A549 (cell line): Measurements from ENCODE around the gene ARHGDIB.

Experiments used
- CTCF ChIP-seq: fragments of >200 bp; sonication (Bioruptor Twin); formaldehyde crosslinking; IDR thresholded peaks from 3 replicates; pipeline ENCODE4 v1.5.1; 2016
- EHMT2 ChIP-seq: fragments of 200-600 bp; sonication (generic); IDR thresholded peaks from 2 replicates; pipeline ENCODE4 v1.6.1; 2016; ENCODE audit warnings: antibody characterized with exemption, low read depth, mild to moderate bottlenecking, moderate library complexity
- EP300 ChIP-seq, 2 experiments: fragments of >200 bp; sonication (Bioruptor Twin); formaldehyde crosslinking; IDR thresholded peaks; 2 replicates in 1 of 2; 3 replicates in 1 of 2; pipeline ENCODE4 v1.6.1; 2016 to 2017
- FOSL2 ChIP-seq, 2 experiments: fragments of 450-650 bp in 1 of 2; fragments of >200 bp in 1 of 2; sonication (Bioruptor Twin) in 1 of 2; formaldehyde crosslinking; IDR thresholded peaks; 2 replicates each; pipeline versions ENCODE4 v1.5.0 to v1.6.1; 2016 to 2020; ENCODE audit warnings: mild to moderate bottlenecking in 1 of 2, moderate library complexity in 1 of 2
- JUN ChIP-seq, 2 experiments: fragments of >200 bp; sonication (Bioruptor Twin); formaldehyde crosslinking; IDR thresholded peaks; 2 replicates in 1 of 2; 3 replicates in 1 of 2; pipeline ENCODE4 v1.6.1; 2016 to 2017
- MAX ChIP-seq: IDR thresholded peaks from 2 replicates; pipeline ENCODE4 v1.6.1; 2012
- PHF8 ChIP-seq: fragments of 200-600 bp; sonication (generic); IDR thresholded peaks from 2 replicates; pipeline ENCODE4 v1.6.1; 2016; ENCODE audit warnings: low read depth, mild to moderate bottlenecking, antibody characterized with exemption, moderate library complexity, borderline replicate concordance
- RFX5 ChIP-seq: fragments of 450-650 bp; IDR thresholded peaks from 2 replicates; pipeline ENCODE4 v1.7.1; 2014; ENCODE audit warnings: antibody characterized with exemption, mild to moderate bottlenecking, moderate library complexity
- RNF2 ChIP-seq: fragments of 200-600 bp; sonication (generic); IDR thresholded peaks from 2 replicates; pipeline ENCODE4 v1.6.1; 2016; ENCODE audit warnings: low read depth, mild to moderate bottlenecking, antibody characterized with exemption, moderate library complexity, borderline replicate concordance
- SREBF2 ChIP-seq: fragments of 450-650 bp; IDR thresholded peaks from 2 replicates; pipeline ENCODE4 v1.6.1; 2014; ENCODE audit warnings: mild to moderate bottlenecking, moderate library complexity

- TF ChIP-seq EP300 (IDR thresholded peaks at IDR 0.05) (no peak), PHF8 (no peak), MAX (no peak), FOSL2 (IDR thresholded peaks at IDR 0.05) (no peak), FOSL2 (CRISPR knock-in tag; IDR thresholded peaks at IDR 0.05) (no peak), SREBF2 (no peak), CTCF (no peak), EHMT2 (no peak), RFX5 (no peak), RNF2 (no peak), JUN (IDR thresholded peaks at IDR 0.05) (no peak)
Observed at GRCh38 chr12:15004421-15004820, 43.0 kb upstream of the ARHGDIB start.
